ENCODE data around the gene TMEFF2.
A peak's percentile ranks its signal among the peaks of the same experiment; 100 is the strongest.

The TMEFF2 gene

DNA sequence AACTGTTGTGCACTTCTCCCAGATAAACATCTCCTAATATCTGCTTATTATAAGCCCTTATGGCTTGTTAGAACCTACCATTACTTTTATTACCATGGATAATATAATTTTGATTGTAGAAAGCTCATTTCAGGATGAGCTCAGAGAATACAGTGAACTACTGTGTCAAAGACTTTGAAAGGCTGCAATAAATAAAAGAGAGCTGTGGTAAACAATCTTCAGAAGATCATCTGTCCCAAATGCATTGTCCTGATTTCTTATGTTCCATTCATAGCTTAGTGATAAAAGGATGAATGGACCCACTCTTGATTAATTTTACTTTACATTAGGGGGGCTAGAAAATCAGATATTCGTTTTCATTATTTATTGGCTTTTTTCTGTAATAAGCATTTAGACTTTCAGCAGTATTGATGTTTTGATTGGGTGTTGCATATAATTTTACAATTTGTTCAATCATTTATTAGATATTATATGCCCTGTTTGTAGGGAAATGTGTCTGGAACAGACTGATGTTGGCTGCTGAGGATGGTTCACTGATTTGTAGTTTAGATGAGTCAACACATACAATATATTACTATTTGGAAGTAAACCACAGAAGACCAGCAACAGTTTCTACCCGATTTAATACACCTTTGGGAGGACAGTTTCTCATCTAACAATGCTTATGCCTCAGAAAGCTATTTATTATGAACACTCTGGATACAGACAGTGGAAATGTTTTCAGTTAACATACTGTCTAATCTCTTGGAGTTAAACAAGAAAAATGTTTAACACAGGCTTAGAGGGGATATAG is 147.2 kb downstream of the TMEFF2 start:
- TF ChIP-seq, protein P1, sequence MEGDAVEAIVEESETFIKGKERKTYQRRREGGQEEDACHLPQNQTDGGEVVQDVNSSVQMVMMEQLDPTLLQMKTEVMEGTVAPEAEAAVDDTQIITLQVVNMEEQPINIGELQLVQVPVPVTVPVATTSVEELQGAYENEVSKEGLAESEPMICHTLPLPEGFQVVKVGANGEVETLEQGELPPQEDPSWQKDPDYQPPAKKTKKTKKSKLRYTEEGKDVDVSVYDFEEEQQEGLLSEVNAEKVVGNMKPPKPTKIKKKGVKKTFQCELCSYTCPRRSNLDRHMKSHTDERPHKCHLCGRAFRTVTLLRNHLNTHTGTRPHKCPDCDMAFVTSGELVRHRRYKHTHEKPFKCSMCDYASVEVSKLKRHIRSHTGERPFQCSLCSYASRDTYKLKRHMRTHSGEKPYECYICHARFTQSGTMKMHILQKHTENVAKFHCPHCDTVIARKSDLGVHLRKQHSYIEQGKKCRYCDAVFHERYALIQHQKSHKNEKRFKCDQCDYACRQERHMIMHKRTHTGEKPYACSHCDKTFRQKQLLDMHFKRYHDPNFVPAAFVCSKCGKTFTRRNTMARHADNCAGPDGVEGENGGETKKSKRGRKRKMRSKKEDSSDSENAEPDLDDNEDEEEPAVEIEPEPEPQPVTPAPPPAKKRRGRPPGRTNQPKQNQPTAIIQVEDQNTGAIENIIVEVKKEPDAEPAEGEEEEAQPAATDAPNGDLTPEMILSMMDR (conservative IDR thresholded peaks at IDR 0.05; ENCODE audit: control insufficient read depth, insufficient read depth, low read depth, low read length), result no peak
- DNase-seq (ENCODE audit: low read depth), result no peak
- H3K4me3 ChIP-seq (ENCODE audit: control insufficient read depth, low read depth, low read length), result no peak overlapping the region

DNA sequence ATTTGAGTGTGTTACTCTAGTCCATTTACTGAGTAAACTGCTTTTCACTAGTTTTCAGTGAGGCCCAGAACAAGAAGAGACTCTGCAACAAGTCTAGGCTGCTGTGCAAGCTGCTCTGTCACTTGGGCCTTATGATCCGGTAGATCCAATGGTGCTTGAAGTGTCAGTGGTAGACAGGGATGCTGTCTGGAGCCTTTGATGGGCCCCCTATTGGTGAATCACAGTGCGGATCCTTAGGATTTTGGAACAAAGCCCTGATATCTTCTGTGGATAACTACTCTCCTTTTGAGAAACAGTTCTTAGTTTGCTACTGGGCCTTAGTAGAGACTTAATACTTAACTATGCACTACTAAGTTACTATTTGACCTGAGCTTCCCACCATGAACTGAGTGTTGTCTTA is 150.2 kb downstream of the TMEFF2 start:
- TF ChIP-seq, protein P1 (conservative IDR thresholded peaks at IDR 0.05; ENCODE audit: control insufficient read depth, insufficient read depth, low read depth, low read length), result no peak
- no peak for DNase-seq (ENCODE audit: low read depth)
- H3K4me3 ChIP-seq (ENCODE audit: control insufficient read depth, low read depth, low read length), result no peak overlapping the region

- H3K4me3 ChIP-seq (ENCODE audit: control insufficient read depth, low read depth, low read length), result no peak overlapping the region
- TF ChIP-seq, protein P1 (conservative IDR thresholded peaks at IDR 0.05; ENCODE audit: control insufficient read depth, insufficient read depth, low read depth, low read length), result no peak
- DNase-seq (ENCODE audit: low read depth), result no peak
These were observed 151.4 kb downstream of the TMEFF2 start for GRCh38 chr2:192043216-192043870.

DNA sequence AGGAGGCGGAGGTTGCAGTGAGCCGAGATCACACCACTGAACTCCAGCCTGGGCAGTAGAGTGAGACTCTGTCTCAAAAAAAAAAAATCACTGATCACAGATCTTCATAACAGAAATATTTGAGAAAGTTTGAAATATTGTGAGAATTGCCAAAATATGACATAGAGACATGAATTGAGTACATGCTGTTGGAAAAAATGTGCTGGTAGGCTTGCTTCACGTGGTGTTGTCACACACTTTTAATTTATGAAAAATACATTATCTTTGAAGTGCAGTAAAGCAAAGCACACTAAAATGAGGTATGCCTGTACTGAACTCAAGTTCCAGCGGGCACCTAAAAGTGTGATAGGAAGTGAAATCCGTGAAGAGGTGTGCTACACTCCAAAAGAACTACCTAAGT is 152.6 kb downstream of the TMEFF2 start:
- DNase-seq (ENCODE audit: low read depth), result no peak
- no peak overlapping the region for H3K4me3 ChIP-seq (ENCODE audit: control insufficient read depth, low read depth, low read length)
- TF ChIP-seq, protein P1 (conservative IDR thresholded peaks at IDR 0.05; ENCODE audit: control insufficient read depth, insufficient read depth, low read depth, low read length), result no peak

DNA sequence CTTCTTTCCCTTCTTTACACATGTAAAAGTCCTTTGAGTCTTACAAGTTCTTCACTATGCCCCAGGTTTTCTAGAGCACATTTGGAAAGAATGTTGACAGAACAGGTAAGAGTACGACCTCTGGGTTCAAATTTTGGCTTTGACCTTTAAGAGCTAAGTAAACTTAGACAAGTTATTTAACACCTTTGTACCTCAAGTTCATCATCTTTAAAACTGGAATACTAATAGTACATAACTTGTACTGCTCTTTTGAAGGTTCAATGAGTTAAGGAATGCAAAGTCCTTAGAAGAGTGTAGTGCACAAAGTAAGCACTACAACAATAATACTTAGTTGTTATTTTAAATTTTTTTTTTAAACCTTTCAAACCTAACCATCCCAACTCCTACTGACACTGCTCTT is 156.6 kb downstream of the TMEFF2 start:
- DNase-seq (ENCODE audit: low read depth), result no peak
- no peak overlapping the region for H3K4me3 ChIP-seq (ENCODE audit: control insufficient read depth, low read depth, low read length)
- TF ChIP-seq, protein P1 (conservative IDR thresholded peaks at IDR 0.05; ENCODE audit: control insufficient read depth, insufficient read depth, low read depth, low read length), result no peak

DNA sequence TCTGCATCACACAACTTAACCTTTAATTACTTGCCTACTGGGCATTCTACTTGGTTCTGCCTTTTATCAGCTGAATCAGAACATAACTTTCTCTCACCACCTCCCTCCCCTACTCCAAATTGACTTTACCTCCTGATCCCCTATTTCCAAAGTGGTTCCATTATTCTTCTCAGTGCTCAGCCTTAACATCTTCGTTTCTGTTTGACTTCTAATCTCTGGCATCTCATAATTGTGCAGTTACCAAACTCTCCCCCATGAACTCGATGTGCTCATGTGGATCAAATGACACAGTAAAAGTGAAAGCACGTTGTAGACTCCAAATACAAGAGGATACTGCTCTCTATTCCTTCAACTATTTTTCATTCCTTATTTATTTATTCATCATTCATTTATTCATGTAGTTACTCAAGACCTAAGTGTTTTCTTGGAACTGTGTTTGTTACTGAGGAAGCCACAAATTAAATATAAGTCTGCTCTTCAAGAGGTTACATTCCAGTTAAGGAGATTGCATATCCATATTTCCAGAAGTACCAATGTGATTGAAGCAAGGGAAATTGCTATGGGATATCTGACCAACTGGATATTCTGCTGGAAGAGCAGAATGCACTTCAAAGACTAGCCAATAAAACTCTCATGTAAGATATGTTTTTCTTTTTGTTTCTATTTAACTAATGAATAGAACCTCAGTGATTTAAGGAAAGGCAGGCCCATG is 158.8 kb downstream of the TMEFF2 start:
- no peak overlapping the region for H3K4me3 ChIP-seq (ENCODE audit: control insufficient read depth, low read depth, low read length)
- TF ChIP-seq, protein P1 (conservative IDR thresholded peaks at IDR 0.05; ENCODE audit: control insufficient read depth, insufficient read depth, low read depth, low read length), result no peak
- DNase-seq (ENCODE audit: low read depth), result peak; percentile 61
